Fibroblast of upper back skin (primary cell): Measurements from ENCODE around the gene TNFRSF8.

Experiments used
- DNase-seq: peaks from one replicate; pipeline ENCODE4 v3.0.0-alpha.2; 2013

The TNFRSF8 gene

GRCh38 chr1:12123172-12123571 lies 60.1 kb downstream of the TNFRSF8 start:
- no peak for DNase-seq

DNA sequence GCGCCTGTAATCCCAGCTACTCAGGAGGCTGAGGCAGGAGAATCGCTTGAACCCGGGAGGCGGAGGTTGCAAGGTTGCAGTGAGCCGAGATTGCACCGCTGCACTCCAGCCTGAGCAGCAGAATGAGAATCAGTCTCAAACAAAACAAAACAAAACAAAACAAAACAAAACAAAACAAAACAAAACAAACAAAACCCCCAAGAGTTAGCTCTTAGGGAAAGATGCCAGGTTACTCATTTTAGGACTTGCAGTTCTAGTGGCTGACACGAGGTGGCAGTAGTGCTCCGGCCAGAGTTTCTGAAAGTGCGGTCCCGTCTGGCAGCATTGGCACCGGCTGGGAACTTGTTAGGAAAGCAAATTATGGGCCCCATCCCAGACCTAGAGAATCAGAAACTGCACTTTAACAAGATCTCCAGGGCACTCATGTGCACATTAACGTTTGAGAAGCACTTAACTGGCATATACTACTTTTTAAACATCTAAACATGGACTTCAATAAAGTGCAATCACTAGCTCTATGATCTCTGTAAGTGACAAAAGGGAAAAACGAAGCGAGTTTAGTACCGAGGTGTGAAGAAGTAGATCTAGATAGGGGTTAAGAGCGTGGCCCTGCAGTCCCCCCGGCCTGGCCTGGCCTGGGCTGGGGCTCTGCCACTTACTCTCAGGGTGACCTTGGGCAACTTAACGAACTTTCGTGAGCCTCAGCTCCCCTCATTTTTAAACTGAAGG lies 61.8 kb downstream of the TNFRSF8 start:
- DNase-seq: peak; percentile 63

GRCh38 chr1:12125422-12126355 lies 62.6 kb downstream of the TNFRSF8 start:
- DNase-seq: no peak

GRCh38 chr1:12126781-12127180 lies 63.7 kb downstream of the TNFRSF8 start:
- no peak for DNase-seq

- no peak for DNase-seq
Measured at GRCh38 chr1:12127206-12127810, 64.2 kb downstream of the TNFRSF8 start.

DNA sequence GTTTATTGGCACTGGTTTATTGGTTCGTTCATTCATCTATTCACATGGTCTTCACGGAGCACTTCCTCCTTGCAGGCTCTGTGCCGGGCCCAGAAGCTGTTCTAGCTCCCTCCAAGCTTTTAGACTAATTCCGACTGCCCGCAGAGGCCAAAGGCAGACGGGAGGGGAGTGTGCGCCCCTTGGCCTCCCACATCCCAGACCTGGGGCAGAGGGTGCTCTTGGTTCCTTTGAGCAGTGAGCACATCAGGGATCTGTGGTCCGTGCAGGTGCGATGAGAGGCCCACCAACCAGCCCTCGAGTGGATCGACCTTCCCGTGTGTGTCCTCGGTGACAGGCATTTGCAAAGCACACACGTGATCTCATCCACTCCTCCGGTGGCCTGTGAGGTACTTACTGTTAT lies 65.0 kb downstream of the TNFRSF8 start:
- no peak for DNase-seq

DNA sequence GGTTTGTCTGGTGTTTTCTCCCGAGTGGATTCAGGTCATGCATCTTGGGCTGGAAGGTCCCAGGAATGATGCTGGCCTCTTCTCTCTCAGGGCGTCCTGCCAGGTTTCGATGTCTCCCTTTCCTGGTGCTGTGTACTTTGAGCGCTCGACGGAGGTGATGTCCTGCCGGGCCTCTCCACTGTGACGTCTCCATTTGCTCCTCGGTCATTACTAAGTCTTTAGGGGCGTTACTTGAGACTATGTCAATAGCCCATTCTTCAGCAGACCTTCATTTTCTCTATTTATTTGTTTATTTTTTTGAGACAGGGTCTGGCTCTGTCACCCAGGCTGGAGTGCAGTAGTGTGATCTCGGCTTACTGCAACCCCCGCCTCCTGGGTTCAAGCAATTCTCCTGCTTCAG lies 66.5 kb downstream of the TNFRSF8 start:
- DNase-seq: no peak

- DNase-seq: no peak
Measured at GRCh38 chr1:12130466-12131130, 67.5 kb downstream of the TNFRSF8 start.

DNA sequence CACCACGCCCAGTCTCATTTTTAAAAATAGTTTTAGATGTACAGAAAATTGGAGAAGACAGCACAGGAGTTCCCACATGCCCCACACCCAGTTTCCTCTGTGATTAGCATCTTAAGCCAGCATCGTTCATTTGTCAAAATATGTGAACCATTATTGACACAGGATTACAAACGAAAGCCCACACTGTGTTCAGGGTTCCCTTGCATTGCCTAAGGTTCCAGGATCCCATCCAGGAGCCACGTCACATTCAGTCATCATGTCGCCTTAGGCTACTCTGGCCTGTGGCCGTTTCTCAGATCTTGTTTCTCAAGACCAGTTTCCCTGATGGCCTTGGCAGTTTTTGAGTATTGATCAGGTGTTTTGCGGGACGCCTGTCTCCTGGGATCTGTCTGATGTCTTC lies 69.0 kb downstream of the TNFRSF8 start:
- DNase-seq: no peak

DNA sequence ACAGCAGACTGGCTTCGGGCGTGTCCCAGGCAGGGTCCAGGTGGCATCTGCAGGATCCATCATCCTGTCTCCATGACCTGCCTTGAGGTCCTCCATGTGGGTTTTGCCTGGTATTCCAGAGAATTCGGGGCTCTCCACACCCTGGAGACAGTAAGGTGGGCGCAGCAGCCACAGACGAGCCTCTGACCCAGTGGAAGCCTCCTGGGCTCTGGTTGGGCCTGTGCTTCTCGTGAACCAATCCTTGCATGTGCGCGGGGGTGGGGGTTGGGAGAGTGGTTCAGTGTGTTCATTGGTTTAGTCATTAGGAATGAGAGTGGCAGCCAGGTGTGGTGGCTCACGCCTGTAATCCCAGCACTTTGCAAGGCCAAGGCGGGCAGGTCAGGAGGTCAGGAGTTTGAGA lies 71.6 kb downstream of the TNFRSF8 start:
- DNase-seq: no peak

GRCh38 chr1:12135612-12136011 lies 72.5 kb downstream of the TNFRSF8 start:
- DNase-seq: no peak

DNA sequence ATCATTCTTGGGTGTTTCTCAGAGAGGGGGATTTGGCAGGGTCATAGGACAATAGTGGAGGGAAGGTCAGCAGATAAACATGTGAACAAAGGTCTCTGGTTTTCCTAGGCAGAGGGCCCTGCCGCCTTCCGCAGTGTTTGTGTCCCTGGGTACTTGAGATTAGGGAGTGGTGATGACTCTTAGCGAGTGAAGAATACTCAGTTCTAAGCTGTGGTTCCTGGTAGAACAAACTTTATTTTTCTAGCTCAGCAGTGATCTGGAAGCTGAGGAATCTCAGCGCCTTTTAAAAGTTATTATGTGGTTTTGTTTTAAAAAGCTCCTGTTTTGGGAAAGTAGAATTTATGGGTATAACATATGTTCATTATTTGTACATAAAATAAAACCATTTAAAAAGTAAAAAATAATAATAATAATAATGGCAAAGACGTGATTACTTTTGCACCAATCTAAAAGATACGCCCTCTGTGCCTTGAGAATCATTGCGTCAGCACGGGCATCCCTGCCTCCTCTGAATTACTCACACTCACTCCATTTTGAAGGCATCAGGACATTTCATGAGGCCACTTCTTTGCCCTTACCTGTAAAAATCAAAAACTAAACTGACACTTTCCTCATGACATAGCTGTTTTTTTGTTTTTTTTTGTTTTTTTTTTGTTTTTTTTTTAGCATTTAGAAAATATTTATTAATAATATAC lies 74.0 kb downstream of the TNFRSF8 start:
- no peak for DNase-seq

DNA sequence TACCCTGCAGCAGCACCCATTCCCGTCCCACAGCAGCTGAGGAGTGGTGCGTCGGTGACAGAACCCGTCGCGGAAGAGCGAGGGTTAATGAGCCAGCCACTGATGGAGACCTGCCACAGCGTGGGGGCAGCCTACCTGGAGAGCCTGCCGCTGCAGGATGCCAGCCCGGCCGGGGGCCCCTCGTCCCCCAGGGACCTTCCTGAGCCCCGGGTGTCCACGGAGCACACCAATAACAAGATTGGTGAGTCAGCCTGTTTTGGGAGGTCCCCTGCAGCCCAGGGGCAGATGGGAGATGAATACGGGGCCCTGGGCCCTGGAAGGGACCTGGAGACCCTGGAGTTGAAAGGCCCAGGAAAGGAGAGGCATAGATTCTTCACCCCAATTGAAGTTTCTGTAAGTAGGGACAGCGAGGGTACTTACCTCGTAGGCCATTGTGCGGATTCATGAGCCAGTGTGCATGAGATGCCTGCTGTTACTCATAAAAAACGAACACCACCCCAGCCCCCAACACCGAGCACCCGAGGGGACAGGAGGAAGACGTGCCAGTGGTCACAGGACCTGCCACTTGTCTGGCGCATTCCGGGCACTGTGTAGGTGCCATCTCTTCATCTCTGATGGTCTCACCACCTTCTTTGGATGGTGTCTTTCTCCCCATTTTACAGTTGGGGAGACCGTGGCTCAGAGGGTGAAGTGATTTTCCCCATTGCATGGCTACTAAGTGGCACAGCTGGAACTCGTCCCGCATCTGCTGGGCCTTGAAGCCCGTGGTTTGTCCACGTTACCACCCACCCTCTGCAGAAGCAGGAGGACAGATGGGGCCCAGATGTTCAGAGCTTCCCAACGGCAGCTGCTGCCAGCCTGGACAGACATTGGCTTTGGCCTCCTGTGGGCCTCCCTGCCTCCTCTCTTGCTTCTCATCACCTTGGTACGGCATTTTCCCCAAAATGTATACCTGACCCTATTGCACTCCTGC lies 75.4 kb downstream of the TNFRSF8 start:
- peak; percentile 15 for DNase-seq

- no peak for DNase-seq
Measured at GRCh38 chr1:12140016-12140415, 76.9 kb downstream of the TNFRSF8 start.

- DNase-seq: no peak
Measured at GRCh38 chr1:12140515-12141162, 77.5 kb downstream of the TNFRSF8 start.

- DNase-seq: no peak
Measured at GRCh38 chr1:12141163-12141850, 78.2 kb downstream of the TNFRSF8 start.

DNA sequence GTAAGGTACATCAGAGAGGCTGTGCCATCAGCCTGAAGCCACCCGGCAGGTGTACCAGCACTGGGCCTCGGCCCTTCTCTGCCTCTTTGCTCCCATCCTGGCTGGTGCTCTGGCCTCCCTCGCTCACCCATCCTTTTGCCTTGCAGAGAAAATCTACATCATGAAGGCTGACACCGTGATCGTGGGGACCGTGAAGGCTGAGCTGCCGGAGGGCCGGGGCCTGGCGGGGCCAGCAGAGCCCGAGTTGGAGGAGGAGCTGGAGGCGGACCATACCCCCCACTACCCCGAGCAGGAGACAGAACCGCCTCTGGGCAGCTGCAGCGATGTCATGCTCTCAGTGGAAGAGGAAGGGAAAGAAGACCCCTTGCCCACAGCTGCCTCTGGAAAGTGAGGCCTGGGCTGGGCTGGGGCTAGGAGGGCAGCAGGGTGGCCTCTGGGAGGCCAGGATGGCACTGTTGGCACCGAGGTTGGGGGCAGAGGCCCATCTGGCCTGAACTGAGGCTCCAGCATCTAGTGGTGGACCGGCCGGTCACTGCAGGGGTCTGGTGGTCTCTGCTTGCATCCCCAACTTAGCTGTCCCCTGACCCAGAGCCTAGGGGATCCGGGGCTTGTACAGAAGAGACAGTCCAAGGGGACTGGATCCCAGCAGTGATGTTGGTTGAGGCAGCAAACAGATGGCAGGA lies 79.2 kb downstream of the TNFRSF8 start:
- DNase-seq: no peak

DNA sequence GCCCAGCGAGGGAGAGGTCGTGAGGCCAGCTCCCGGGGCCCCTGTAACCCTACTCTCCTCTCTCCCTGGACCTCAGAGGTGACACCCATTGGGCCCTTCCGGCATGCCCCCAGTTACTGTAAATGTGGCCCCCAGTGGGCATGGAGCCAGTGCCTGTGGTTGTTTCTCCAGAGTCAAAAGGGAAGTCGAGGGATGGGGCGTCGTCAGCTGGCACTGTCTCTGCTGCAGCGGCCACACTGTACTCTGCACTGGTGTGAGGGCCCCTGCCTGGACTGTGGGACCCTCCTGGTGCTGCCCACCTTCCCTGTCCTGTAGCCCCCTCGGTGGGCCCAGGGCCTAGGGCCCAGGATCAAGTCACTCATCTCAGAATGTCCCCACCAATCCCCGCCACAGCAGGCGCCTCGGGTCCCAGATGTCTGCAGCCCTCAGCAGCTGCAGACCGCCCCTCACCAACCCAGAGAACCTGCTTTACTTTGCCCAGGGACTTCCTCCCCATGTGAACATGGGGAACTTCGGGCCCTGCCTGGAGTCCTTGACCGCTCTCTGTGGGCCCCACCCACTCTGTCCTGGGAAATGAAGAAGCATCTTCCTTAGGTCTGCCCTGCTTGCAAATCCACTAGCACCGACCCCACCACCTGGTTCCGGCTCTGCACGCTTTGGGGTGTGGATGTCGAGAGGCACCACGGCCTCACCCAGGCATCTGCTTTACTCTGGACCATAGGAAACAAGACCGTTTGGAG lies 80.0 kb downstream of the TNFRSF8 start:
- no peak for DNase-seq
